Measurements from ENCODE around the gene WNT3A. TPM values are rescaled to one million over a fixed set of nuclear protein-coding genes. Genes with fewer than 3 reads are reported as not detected.

Gene WNT3A
- total and polyA plus RNA-seq, 9 of the 15 experiments (the other 6 are each of a cell fraction or from before 2014, with no cell fraction given) = not detected

GRCh38 chr1:228061411-228062084, 54.8 kb downstream of the WNT3A start (continued):
- TF ChIP-seq BCLAF1 (IDR thresholded peaks at IDR 0.05; ENCODE audit: borderline replicate concordance in 1 of 2, control insufficient read depth in 1 of 2, low read depth in 2 of 2, low read length in 1 of 2) = no peak
- TF ChIP-seq ZNF324 (CRISPR knock-in tag; IDR thresholded peaks at IDR 0.05) = no peak
- TF ChIP-seq GTF3C2 (IDR thresholded peaks at IDR 0.05; ENCODE audit: borderline replicate concordance, extremely low read depth, insufficient read length) = no peak
- no peak for TF ChIP-seq XRCC4 (IDR thresholded peaks at IDR 0.05; ENCODE audit: extremely low read depth, insufficient read depth, insufficient read length)
- no peak for TF ChIP-seq ELK1 (CRISPR knock-in tag; IDR thresholded peaks at IDR 0.05)
- no peak for TF ChIP-seq ZC3H4 (CRISPR knock-in tag; IDR thresholded peaks at IDR 0.05; ENCODE audit: borderline replicate concordance)
- no peak for TF ChIP-seq RB1 (IDR thresholded peaks at IDR 0.05; ENCODE audit: low read depth)
- no peak for TF ChIP-seq TFE3 (CRISPR knock-in tag; IDR thresholded peaks at IDR 0.05)
- no peak for TF ChIP-seq THAP12 (CRISPR knock-in tag; IDR thresholded peaks at IDR 0.05)
- no peak for TF ChIP-seq TOE1 (IDR thresholded peaks at IDR 0.05; ENCODE audit: borderline replicate concordance)
- TF ChIP-seq TOE1 (CRISPR knock-in tag; IDR thresholded peaks at IDR 0.05; ENCODE audit: borderline replicate concordance, low read depth) = no peak
- no peak for TF ChIP-seq KDM4B (IDR thresholded peaks at IDR 0.05; ENCODE audit: borderline replicate concordance in 2 of 2, low read depth in 1 of 2)
